ENCODE results near the gene SPACA9. TPM values are rescaled to one million over a fixed set of nuclear protein-coding genes. Genes with fewer than 3 reads are reported as not detected.

The SPACA9 gene
- total RNA-seq, 1 experiment from 2014 or later, result 1.3 TPM

DNA sequence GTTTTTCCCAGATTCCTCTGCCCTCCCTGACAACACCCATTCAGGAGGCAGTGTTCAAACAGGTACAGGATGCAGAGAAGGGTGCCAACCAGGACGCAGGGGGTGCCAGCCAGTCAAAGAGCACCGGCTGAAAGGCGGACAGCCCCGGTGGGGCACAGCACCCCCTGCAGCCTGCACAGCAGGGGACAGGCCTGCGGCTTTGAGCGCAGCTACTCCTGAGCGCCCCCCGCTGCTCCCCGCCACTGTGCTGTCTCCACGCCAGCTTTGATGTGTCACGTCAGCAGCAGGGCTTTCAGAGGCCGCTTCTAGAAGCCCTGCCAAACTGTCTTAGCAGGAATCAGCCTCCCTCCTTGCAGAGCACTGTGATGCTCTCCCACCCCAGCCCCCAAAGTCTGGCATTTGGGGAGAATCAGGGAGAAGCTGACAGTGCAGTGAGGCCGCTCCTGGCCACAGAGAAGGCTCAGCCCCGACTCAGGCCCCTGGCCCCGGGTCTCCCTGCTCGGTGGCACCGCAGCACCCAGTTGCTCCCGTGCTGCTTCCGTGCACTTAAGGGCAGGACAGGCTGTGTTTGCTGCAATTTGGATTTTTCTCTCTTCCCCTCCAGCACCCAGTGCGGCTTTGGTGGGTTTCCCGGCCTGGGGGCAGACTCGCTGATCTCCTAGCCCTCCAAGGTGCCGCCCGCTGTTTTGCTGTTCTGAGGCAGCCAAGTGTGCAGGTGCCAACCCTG is 20.9 kb upstream of the SPACA9 start:
- H3K27ac Mint-ChIP-seq, result peak overlapping the region in 1 of 3 experiments; percentile 96; a peak in 2 of 7 replicates
- no peak overlapping the region for H3K4me3 Mint-ChIP-seq
- peaks cover 32 to 38% of the 10 kb centered on the region in 2 experiments for H3K4me1 Mint-ChIP-seq
- Histone ChIP-seq H3K79me2 (ENCODE audit: insufficient read depth, low read length) (no peaks in the 10 kb centered on the region), H2BK12ac (ENCODE audit: insufficient read length, low read depth, low read length) (no peak overlapping the region), H3K14ac (ENCODE audit: insufficient read depth, low read length) (peak overlapping the region; percentile 1; the same call in 1 of the 2 replicates), H2BK120ac (ENCODE audit: low read depth, low read length, poor library complexity, severe bottlenecking) (no peak overlapping the region), H3T11ph (ENCODE audit: low read length) (no peak overlapping the region), H4K91ac (ENCODE audit: insufficient read length, low read depth, low read length) (no peak overlapping the region), H3K4me1 (ENCODE audit: insufficient read depth, low read length) (no peaks in the 10 kb centered on the region), H2AK5ac (ENCODE audit: insufficient read length, low read length) (no peak overlapping the region), H4K20me1 (ENCODE audit: control insufficient read depth, insufficient read depth, insufficient read length) (no peaks in the 10 kb centered on the region), H3K9me3 (ENCODE audit: control insufficient read depth, low read depth, low read length) (no peaks in the 10 kb centered on the region), H3K27ac (ENCODE audit: insufficient read length, low read depth, low read length) (no peak overlapping the region), H3K79me1 (ENCODE audit: insufficient read depth, low read depth, low read length, poor library complexity, severe bottlenecking) (no peaks in the 10 kb centered on the region), H2BK20ac (ENCODE audit: low read depth, low read length, poor library complexity, severe bottlenecking) (no peak overlapping the region), H2BK15ac (ENCODE audit: low read depth, low read length) (no peak overlapping the region), H2AFZ (ENCODE audit: low read length) (no peak overlapping the region), H3K56ac (ENCODE audit: insufficient read length, low read depth, low read length) (no peak overlapping the region), H3K27me3 (ENCODE audit: insufficient read depth, low read length) (no peaks in the 10 kb centered on the region), H3K23ac (ENCODE audit: insufficient read length, low read depth, low read length) (no peak overlapping the region), H3K4ac (ENCODE audit: low read depth, low read length) (no peak overlapping the region), H4K5ac (ENCODE audit: insufficient read length, low read depth, low read length) (no peak overlapping the region), H2BK5ac (ENCODE audit: insufficient read length, low read length) (no peak overlapping the region), H4K8ac (replicated peaks; ENCODE audit: insufficient read length, low read depth, low read length) (no peak overlapping the region), H3K18ac (ENCODE audit: insufficient read length, low read depth, low read length) (no peak overlapping the region), H3K9ac (ENCODE audit: extremely low read depth, insufficient read length, low read length) (no peak overlapping the region), H3K23me2 (ENCODE audit: insufficient read length, low read depth, low read length, poor library complexity, severe bottlenecking) (no peaks in the 10 kb centered on the region), H3K4me2 (ENCODE audit: insufficient read depth, insufficient read length, low read length) (no peak overlapping the region)
- TF ChIP-seq CTCF (conservative IDR thresholded peaks at IDR 0.05), result no peak
- peaks cover 19% of the 10 kb centered on the region for H3K27me3 Mint-ChIP-seq (ENCODE audit: low read depth)
- no peaks in the 10 kb centered on the region for H3K36me3 Mint-ChIP-seq (ENCODE audit: insufficient read depth in 1 of 3, low read depth in 3 of 3)
- no peaks in the 10 kb centered on the region; a peak in 1 of 5 replicates for H3K9me3 Mint-ChIP-seq
- DNase-seq, result peak; percentile 45
- no CpG with 5 or more reads among the region's 24 CpGs for WGBS (ENCODE audit: extremely low coverage, insufficient read length, low lambda C conversion rate)

Data from H9 (cell line).